HepG2 (cell line): Measurements from ENCODE around the gene ITGB1. TPM values are rescaled to one million over a fixed set of nuclear protein-coding genes. Genes with fewer than 3 reads are reported as not detected.

Source experiments
- ADNP ChIP-seq: sonication (generic); formaldehyde crosslinking; IDR thresholded peaks from 2 replicates; pipeline ENCODE4 v1.4.0; 2020; ENCODE audit warnings: missing genetic modification reagents
- ARNT ChIP-seq: fragments of 450-650 bp; IDR thresholded peaks from 2 replicates; pipeline ENCODE4 v1.6.1; 2017
- ATF1 ChIP-seq: IDR thresholded peaks from 2 replicates; pipeline ENCODE4 v1.6.1; 2016; ENCODE audit warnings: mild to moderate bottlenecking, control low read depth
- CAMTA2 ChIP-seq: sonication (generic); formaldehyde crosslinking; IDR thresholded peaks from 2 replicates; pipeline ENCODE4 v1.4.0; 2020; ENCODE audit warnings: mild to moderate bottlenecking, missing genetic modification reagents, borderline replicate concordance
- ETV6 ChIP-seq: sonication (generic); formaldehyde crosslinking; conservative IDR thresholded peaks from 2 replicates; pipeline ENCODE4 v1.4.0; 2020; ENCODE audit warnings: missing genetic modification reagents
- RBM22 ChIP-seq: fragments of 200-400 bp; formaldehyde crosslinking; optimal IDR thresholded peaks from 2 replicates; pipeline ENCODE3; 2017; ENCODE audit warnings: mild to moderate bottlenecking, low read length, moderate library complexity
- RORA ChIP-seq: sonication (generic); formaldehyde crosslinking; IDR thresholded peaks from 2 replicates; pipeline ENCODE4 v1.5.0; 2020; ENCODE audit warnings: mild to moderate bottlenecking, missing genetic modification reagents, moderate library complexity
- TEAD2 ChIP-seq: sonication (generic); formaldehyde crosslinking; IDR thresholded peaks from 2 replicates; pipeline ENCODE4 v1.9.0; 2021; ENCODE audit warnings: missing genetic modification reagents
- ZFAT ChIP-seq: sonication (generic); formaldehyde crosslinking; conservative IDR thresholded peaks from 2 replicates; pipeline ENCODE4 v1.8.1; 2023; ENCODE audit warnings: missing genetic modification reagents, inconsistent platforms
- ZNF383 ChIP-seq: sonication (generic); formaldehyde crosslinking; IDR thresholded peaks from 2 replicates; pipeline ENCODE4 v1.4.0; 2020; ENCODE audit warnings: missing genetic modification reagents, mild to moderate bottlenecking, borderline replicate concordance
- ZNF44 ChIP-seq: sonication (generic); formaldehyde crosslinking; IDR thresholded peaks from 2 replicates; pipeline ENCODE4 v1.5.1; 2020; ENCODE audit warnings: mild to moderate bottlenecking, missing genetic modification reagents
- ZNF446 ChIP-seq: sonication (generic); formaldehyde crosslinking; IDR thresholded peaks from 2 replicates; pipeline ENCODE4 v1.5.0; 2020; ENCODE audit warnings: mild to moderate bottlenecking, missing genetic modification reagents
- ZNF724P ChIP-seq: sonication (generic); formaldehyde crosslinking; IDR thresholded peaks from 2 replicates; pipeline ENCODE4 v1.8.0; 2022; ENCODE audit warnings: missing genetic modification reagents, borderline replicate concordance
- ZNF776 ChIP-seq: sonication (generic); formaldehyde crosslinking; IDR thresholded peaks from 2 replicates; pipeline ENCODE4 v1.4.0; 2020; ENCODE audit warnings: mild to moderate bottlenecking, missing genetic modification reagents
- ZSCAN30 ChIP-seq: sonication (generic); formaldehyde crosslinking; IDR thresholded peaks from 2 replicates; pipeline ENCODE4 v1.5.0; 2020; ENCODE audit warnings: mild to moderate bottlenecking, missing genetic modification reagents
- ZZZ3 ChIP-seq: sonication (generic); formaldehyde crosslinking; IDR thresholded peaks from 2 replicates; pipeline ENCODE4 v1.4.0; 2020; ENCODE audit warnings: missing genetic modification reagents, mild to moderate bottlenecking, borderline replicate concordance
- polyA plus RNA-seq, 8 experiments: library from polyadenylated mRNA; depleted of rRNA in 3 of 8; stranded (reverse) in 7 of 8; unstranded in 1 of 8; fragments of >200 nt; fragmentation: Illumina TruSeq in 4 of 8; extraction: Trizol in 4 of 8; gene quantifications; 2 replicates each; pipeline versions ENCODE4 v1.2.1 to v1.2.3, GENCODE V29; 2011 to 2016; ENCODE audit warnings: low read depth in 4 of 8, missing spikeins in 1 of 8, mixed read lengths in 1 of 8; ENCODE audit not compliant: insufficient read depth in 1 of 8
- total RNA-seq, 5 experiments: library from RNA; depleted of rRNA; stranded (reverse); fragments of >200 nt; fragmentation: Illumina TruSeq; extraction: Trizol; gene quantifications; 2 replicates each; pipeline ENCODE4 v1.2.3, GENCODE V29; 2016; ENCODE audit warnings: low read depth in 1 of 5
- TF ChIP-seq, protein P1 (sequence below): sonication (generic); formaldehyde crosslinking; IDR thresholded peaks from 2 replicates; pipeline ENCODE4 v1.4.0; 2020; ENCODE audit warnings: mild to moderate bottlenecking, missing genetic modification reagents
- TF ChIP-seq, protein P2 (sequence below): sonication (generic); formaldehyde crosslinking; IDR thresholded peaks from 2 replicates; pipeline ENCODE4 v1.5.0; 2020; ENCODE audit warnings: mild to moderate bottlenecking, missing genetic modification reagents, borderline replicate concordance

Gene ITGB1
- total and polyA plus RNA-seq, 2 of the 13 experiments (the other 11 are each of a cell fraction or from before 2014, with no cell fraction given): 190 to 204 TPM

DNA sequence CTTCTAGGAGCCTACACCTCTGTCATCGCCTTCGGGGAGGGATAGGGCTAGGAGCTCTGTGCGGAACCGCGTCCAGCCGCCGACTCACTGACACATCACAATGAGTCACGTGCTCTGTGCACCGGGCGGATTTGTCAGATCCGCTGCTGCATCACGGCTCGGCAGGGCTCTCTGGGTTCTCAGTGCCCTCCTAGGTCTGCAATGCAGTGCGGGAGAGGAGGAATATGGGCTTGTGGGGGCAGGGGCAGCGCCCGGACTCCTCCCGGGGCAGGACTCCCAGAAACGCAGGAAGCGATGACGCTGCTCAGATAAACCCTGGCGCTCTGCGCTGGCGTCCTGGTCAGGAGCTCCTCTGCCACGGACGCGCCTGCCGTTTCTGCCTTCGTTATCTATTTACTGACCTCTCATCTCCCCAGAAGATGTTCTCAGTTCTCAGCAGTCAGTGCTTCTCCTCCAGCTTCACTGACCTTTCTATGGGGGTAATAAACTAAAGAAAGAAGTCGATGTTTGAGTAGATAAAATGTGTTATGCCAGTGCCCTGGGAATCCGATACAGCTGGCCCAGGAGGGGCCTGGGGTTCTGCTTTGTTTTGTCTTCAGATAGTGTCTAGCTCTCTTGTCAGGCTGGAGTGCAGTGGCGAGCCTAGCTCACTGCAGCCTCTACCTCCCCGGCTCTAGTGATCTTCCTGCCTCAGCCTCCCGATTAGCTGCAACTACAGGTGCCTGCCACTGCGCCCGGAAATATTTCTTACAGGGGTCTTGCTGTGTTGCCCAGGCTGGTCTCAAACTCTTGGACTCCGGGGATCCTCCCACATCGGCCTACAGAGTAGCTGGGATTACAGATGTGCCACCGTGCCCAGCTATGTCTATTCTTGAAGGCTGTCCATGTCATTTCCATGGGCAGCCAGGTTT lies 22.8 kb upstream of the ITGB1 start (continued):
- no peak for TF ChIP-seq RORA (CRISPR knock-in tag)
- no peak for TF ChIP-seq ZNF446 (CRISPR knock-in tag)
- TF ChIP-seq ZNF383 (CRISPR knock-in tag): no peak
- TF ChIP-seq ZFAT (CRISPR knock-in tag): no peak
- TF ChIP-seq ETV6 (CRISPR knock-in tag): peak; percentile 71
- no peak for TF ChIP-seq RBM22
- TF ChIP-seq ADNP (CRISPR knock-in tag): no peak
- TF ChIP-seq, protein P1, sequence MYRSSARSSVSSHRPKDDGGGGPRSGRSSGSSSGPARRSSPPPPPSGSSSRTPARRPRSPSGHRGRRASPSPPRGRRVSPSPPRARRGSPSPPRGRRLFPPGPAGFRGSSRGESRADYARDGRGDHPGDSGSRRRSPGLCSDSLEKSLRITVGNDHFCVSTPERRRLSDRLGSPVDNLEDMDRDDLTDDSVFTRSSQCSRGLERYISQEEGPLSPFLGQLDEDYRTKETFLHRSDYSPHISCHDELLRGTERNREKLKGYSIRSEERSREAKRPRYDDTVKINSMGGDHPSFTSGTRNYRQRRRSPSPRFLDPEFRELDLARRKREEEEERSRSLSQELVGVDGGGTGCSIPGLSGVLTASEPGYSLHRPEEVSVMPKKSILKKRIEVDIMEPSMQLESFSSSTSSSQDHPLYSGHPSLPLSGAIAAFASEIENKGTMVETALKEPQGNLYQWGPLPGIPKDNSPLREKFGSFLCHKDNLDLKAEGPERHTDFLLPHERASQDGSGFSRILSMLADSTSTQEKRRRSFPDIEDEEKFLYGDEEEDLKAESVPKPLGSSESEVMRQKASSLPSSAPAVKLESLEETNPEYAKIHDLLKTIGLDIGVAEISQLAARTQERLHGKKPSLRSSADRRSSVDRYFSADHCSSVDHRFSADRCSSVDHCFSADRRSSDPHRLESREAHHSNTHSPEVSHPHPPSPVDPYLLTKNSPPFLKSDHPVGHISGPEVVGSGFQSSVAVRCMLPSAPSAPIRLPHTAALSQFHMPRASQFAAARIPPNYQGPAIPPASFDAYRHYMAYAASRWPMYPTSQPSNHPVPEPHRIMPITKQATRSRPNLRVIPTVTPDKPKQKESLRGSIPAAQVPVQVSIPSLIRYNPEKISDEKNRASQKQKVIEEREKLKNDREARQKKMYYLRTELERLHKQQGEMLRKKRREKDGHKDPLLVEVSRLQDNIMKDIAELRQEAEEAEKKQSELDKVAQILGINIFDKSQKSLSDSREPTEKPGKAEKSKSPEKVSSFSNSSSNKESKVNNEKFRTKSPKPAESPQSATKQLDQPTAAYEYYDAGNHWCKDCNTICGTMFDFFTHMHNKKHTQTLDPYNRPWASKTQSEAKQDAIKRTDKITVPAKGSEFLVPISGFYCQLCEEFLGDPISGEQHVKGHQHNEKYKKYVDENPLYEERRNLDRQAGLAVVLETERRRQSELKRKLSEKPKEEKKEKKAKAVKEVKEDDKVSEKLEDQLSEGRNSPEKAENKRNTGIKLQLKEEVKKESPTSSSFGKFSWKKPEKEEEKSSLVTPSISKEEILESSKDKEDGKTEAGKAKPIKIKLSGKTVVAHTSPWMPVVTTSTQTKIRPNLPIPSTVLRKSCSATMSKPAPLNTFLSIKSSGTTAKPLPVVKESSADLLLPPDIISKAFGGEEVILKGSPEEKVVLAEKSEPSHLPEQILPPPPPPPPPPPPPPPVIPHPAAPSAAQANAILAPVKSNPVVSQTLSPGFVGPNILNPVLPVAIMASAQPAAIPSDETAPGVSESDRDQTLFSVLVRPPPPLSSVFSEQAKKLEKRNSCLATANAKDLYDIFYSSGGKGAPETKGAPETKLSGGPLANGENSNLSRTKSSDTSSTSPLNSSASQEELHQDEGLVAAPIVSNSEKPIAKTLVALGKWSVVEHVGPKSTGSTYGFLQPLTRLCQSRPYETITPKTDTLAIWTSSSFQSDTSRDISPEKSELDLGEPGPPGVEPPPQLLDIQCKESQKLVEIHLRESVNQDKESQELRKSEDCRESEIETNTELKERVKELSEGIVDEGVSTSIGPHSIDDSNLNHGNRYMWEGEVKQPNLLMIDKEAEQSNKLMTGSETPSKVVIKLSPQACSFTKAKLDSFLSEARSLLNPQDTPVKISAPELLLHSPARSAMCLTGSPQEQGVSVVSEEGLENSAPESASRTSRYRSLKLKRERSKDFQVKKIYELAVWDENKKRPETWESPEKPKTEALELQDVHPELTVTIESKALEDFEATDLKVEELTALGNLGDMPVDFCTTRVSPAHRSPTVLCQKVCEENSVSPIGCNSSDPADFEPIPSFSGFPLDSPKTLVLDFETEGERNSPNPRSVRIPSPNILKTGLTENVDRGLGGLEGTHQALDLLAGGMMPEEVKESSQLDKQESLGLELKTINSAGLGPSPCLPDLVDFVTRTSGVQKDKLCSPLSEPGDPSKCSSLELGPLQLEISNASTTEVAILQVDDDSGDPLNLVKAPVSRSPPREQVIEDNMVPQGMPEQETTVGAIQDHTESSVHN (CRISPR knock-in tag): no peak
- 0 out of 2 replicates have a peak, but pooled peaks have one; percentile 35 for TF ChIP-seq ZNF724P
- TF ChIP-seq ATF1: no peak
- no peak for TF ChIP-seq TEAD2 (CRISPR knock-in tag)
- TF ChIP-seq ZZZ3 (CRISPR knock-in tag): no peak
- no peak for TF ChIP-seq ARNT
- TF ChIP-seq ZNF776 (CRISPR knock-in tag): no peak
- TF ChIP-seq CAMTA2 (CRISPR knock-in tag): no peak
- TF ChIP-seq ZSCAN30 (CRISPR knock-in tag): no peak
- no peak for TF ChIP-seq ZNF44 (CRISPR knock-in tag)
- TF ChIP-seq, protein P2, sequence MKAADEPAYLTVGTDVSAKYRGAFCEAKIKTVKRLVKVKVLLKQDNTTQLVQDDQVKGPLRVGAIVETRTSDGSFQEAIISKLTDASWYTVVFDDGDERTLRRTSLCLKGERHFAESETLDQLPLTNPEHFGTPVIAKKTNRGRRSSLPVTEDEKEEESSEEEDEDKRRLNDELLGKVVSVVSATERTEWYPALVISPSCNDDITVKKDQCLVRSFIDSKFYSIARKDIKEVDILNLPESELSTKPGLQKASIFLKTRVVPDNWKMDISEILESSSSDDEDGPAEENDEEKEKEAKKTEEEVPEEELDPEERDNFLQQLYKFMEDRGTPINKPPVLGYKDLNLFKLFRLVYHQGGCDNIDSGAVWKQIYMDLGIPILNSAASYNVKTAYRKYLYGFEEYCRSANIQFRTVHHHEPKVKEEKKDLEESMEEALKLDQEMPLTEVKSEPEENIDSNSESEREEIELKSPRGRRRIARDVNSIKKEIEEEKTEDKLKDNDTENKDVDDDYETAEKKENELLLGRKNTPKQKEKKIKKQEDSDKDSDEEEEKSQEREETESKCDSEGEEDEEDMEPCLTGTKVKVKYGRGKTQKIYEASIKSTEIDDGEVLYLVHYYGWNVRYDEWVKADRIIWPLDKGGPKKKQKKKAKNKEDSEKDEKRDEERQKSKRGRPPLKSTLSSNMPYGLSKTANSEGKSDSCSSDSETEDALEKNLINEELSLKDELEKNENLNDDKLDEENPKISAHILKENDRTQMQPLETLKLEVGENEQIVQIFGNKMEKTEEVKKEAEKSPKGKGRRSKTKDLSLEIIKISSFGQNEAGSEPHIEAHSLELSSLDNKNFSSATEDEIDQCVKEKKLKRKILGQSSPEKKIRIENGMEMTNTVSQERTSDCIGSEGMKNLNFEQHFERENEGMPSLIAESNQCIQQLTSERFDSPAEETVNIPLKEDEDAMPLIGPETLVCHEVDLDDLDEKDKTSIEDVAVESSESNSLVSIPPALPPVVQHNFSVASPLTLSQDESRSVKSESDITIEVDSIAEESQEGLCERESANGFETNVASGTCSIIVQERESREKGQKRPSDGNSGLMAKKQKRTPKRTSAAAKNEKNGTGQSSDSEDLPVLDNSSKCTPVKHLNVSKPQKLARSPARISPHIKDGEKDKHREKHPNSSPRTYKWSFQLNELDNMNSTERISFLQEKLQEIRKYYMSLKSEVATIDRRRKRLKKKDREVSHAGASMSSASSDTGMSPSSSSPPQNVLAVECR: peak; percentile 85; the same call in 1 of the 2 replicates
